WTC11 (cell line): ENCODE data around the gene LY6G5B. TPM values are rescaled to one million over a fixed set of nuclear protein-coding genes. Genes with fewer than 3 reads are reported as not detected.

Experiments
- ATAC-seq: fragments of 200-7000 bp; cut with Tn5 transposase; 2 replicates; pipeline ENCODE4 v1.10.0; 2021; ENCODE audit warnings: mild to moderate bottlenecking, moderate library complexity
- CTCF ChIA-PET: fragments of 300-600 bp; sonication (Branson Sonifier 250); formaldehyde crosslinking; loops from one replicate; lab custom pipeline; 2021; ENCODE audit warnings: antibody characterized with exemption; lab: Charles Lee
- POLR2A ChIA-PET: fragments of 350-600 bp; sonication (Branson Sonifier 250); formaldehyde crosslinking; loops from one replicate; lab custom pipeline; 2021; ENCODE audit warnings: antibody characterized with exemption; lab: Charles Lee
- DNase-seq: peaks from one replicate; pipeline ENCODE4 v3.0.0; 2021; ENCODE audit warnings: low spot score
- H3K27ac Mint-ChIP-seq: 2 replicates; pipeline ENCODE4 v1.8.0; 2021; ENCODE audit warnings: mixed read lengths
- H3K27me3 Mint-ChIP-seq: 2 replicates; pipeline ENCODE4 v1.8.0; 2021; ENCODE audit warnings: low read depth, mild to moderate bottlenecking, moderate library complexity, mixed read lengths
- H3K36me3 Mint-ChIP-seq: 2 replicates; pipeline ENCODE4 v1.8.0; 2021; ENCODE audit warnings: mixed read lengths
- H3K4me1 Mint-ChIP-seq: 2 replicates; pipeline ENCODE4 v1.8.0; 2022; ENCODE audit warnings: mixed read lengths
- H3K4me3 Mint-ChIP-seq: 2 replicates; pipeline ENCODE4 v1.8.0; 2021; ENCODE audit warnings: mild to moderate bottlenecking, moderate library complexity, mixed read lengths
- H3K9me3 Mint-ChIP-seq: 2 replicates; pipeline ENCODE4 v1.8.0; 2021; ENCODE audit warnings: mixed read lengths
- CBFB ChIP-seq: sonication (generic); formaldehyde crosslinking; IDR thresholded peaks from 2 replicates; pipeline ENCODE4 v1.8.1; 2022; ENCODE audit warnings: mild to moderate bottlenecking, low read depth, missing genetic modification reagents
- EMX1 ChIP-seq: fragments of 250-450 bp; sonication (Bioruptor Pico); IDR thresholded peaks from 2 replicates; pipeline ENCODE4 v1.8.0; 2021; ENCODE audit warnings: mild to moderate bottlenecking
- NFYB ChIP-seq: sonication (generic); formaldehyde crosslinking; conservative IDR thresholded peaks from 2 replicates; pipeline ENCODE4 v1.8.0; 2022; ENCODE audit warnings: low read depth, missing genetic modification reagents
- NR2C2 ChIP-seq: sonication (generic); formaldehyde crosslinking; IDR thresholded peaks from 2 replicates; pipeline ENCODE4 v1.8.0; 2022; ENCODE audit warnings: mild to moderate bottlenecking, missing genetic modification reagents
- ZNF219 ChIP-seq: sonication (generic); formaldehyde crosslinking; IDR thresholded peaks from 2 replicates; pipeline ENCODE4 v1.8.0; 2023; ENCODE audit warnings: missing genetic modification reagents, mild to moderate bottlenecking, borderline replicate concordance
- ZNF263 ChIP-seq: sonication (generic); formaldehyde crosslinking; IDR thresholded peaks from 2 replicates; pipeline ENCODE4 v1.8.1; 2022; ENCODE audit warnings: low read depth, mild to moderate bottlenecking, moderate library complexity, missing genetic modification reagents
- total RNA-seq: library from RNA; stranded (reverse); gene quantifications from 3 replicates; pipeline ENCODE4 v1.2.3, GENCODE V29; 2021
- TF ChIP-seq, protein P1 (sequence below): sonication (generic); formaldehyde crosslinking; conservative IDR thresholded peaks from 2 replicates; pipeline ENCODE4 v1.8.1; 2022; ENCODE audit warnings: mild to moderate bottlenecking, missing genetic modification reagents
- TF ChIP-seq, protein P2 (sequence below): sonication (generic); formaldehyde crosslinking; IDR thresholded peaks from 2 replicates; pipeline ENCODE4 v1.8.1; 2023; ENCODE audit warnings: mild to moderate bottlenecking, missing genetic modification reagents, borderline replicate concordance
- TF ChIP-seq, protein P3 (sequence below): fragments of 250-450 bp; sonication (Bioruptor Pico); conservative IDR thresholded peaks from 2 replicates; pipeline ENCODE4 v1.9.0; 2021; ENCODE audit warnings: mild to moderate bottlenecking
- TF ChIP-seq, protein P4 (sequence below): sonication (generic); formaldehyde crosslinking; IDR thresholded peaks from 2 replicates; pipeline ENCODE4 v1.8.0; 2022; ENCODE audit warnings: missing genetic modification reagents
- TF ChIP-seq, protein P5 (sequence below): sonication (generic); formaldehyde crosslinking; IDR thresholded peaks from 2 replicates; pipeline ENCODE4 v1.8.0; 2022; ENCODE audit warnings: mild to moderate bottlenecking, missing genetic modification reagents
- TF ChIP-seq, protein P6 (sequence below): sonication (generic); formaldehyde crosslinking; IDR thresholded peaks from 2 replicates; pipeline ENCODE4 v1.8.0; 2023; ENCODE audit warnings: missing genetic modification reagents
- TF ChIP-seq, protein P7 (sequence below): sonication (generic); formaldehyde crosslinking; IDR thresholded peaks from 2 replicates; pipeline ENCODE4 v1.8.0; 2023; ENCODE audit warnings: mild to moderate bottlenecking, missing genetic modification reagents
- TF ChIP-seq, protein P8 (sequence below): sonication (generic); formaldehyde crosslinking; IDR thresholded peaks from 2 replicates; pipeline ENCODE4 v1.8.1; 2023; ENCODE audit warnings: mild to moderate bottlenecking, missing genetic modification reagents, moderate library complexity

LY6G5B gene
- total RNA-seq, 1 experiment from 2014 or later: 15.7 TPM

DNA sequence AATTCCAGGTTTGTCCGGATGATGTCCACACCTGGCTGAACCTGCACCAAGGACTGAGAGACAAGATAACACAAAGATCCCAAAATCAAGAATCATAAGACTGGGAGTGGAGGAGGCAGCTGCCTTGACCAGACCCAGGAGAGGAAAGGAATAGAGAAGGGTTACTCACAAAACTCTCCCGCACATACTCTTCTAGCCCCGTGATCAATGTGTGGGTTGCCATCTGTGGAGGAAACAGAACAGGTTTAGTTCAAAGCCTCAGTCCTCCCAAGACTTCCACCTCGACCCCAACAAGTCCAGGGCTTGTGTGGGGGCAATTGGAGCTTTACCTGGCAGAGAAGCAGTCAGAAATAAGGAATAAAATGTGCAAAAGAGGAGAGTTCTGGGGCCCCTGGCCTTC, 28.4 kb upstream of the LY6G5B start (continued):
- TF ChIP-seq, protein P1, sequence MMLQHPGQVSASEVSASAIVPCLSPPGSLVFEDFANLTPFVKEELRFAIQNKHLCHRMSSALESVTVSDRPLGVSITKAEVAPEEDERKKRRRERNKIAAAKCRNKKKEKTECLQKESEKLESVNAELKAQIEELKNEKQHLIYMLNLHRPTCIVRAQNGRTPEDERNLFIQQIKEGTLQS (CRISPR knock-in tag): no peak
- TF ChIP-seq, protein P2, sequence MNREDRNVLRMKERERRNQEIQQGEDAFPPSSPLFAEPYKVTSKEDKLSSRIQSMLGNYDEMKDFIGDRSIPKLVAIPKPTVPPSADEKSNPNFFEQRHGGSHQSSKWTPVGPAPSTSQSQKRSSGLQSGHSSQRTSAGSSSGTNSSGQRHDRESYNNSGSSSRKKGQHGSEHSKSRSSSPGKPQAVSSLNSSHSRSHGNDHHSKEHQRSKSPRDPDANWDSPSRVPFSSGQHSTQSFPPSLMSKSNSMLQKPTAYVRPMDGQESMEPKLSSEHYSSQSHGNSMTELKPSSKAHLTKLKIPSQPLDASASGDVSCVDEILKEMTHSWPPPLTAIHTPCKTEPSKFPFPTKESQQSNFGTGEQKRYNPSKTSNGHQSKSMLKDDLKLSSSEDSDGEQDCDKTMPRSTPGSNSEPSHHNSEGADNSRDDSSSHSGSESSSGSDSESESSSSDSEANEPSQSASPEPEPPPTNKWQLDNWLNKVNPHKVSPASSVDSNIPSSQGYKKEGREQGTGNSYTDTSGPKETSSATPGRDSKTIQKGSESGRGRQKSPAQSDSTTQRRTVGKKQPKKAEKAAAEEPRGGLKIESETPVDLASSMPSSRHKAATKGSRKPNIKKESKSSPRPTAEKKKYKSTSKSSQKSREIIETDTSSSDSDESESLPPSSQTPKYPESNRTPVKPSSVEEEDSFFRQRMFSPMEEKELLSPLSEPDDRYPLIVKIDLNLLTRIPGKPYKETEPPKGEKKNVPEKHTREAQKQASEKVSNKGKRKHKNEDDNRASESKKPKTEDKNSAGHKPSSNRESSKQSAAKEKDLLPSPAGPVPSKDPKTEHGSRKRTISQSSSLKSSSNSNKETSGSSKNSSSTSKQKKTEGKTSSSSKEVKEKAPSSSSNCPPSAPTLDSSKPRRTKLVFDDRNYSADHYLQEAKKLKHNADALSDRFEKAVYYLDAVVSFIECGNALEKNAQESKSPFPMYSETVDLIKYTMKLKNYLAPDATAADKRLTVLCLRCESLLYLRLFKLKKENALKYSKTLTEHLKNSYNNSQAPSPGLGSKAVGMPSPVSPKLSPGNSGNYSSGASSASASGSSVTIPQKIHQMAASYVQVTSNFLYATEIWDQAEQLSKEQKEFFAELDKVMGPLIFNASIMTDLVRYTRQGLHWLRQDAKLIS (CRISPR knock-in tag): no peak
- TF ChIP-seq, protein P3, sequence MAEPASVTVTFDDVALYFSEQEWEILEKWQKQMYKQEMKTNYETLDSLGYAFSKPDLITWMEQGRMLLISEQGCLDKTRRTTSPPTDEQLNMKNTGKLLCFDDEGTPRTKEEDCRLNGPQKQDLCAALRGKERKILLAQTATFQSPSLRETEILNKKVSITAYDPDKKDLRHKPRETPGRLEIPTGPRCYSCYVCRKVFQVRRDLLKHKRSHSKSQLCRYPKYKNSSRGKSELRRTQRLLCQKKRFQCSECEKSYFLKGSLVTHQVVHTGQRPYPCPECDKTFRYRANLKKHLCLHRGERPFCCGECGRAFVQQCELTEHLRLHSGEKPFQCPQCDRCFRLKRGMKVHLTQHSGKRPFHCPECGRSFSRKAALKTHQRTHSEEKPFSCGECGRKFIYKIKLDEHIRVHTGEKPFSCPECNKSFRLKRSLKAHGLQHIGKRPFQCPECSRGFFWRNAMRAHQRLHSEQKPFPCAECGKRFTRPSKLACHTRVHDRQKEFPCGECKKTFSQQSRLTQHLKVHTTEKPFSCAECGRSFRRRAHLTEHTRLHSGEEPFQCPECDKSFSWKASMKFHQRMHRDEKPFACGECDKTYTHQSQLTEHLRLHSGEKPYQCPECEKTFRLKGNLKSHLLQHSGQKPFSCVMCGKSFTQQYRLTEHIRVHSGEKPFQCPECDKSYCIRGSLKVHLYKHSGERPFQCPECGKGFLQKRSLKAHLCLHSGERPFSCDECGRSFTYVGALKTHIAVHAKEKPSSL (CRISPR knock-in tag): no peak
- no peak for TF ChIP-seq CBFB (CRISPR knock-in tag)
- TF ChIP-seq, protein P4, sequence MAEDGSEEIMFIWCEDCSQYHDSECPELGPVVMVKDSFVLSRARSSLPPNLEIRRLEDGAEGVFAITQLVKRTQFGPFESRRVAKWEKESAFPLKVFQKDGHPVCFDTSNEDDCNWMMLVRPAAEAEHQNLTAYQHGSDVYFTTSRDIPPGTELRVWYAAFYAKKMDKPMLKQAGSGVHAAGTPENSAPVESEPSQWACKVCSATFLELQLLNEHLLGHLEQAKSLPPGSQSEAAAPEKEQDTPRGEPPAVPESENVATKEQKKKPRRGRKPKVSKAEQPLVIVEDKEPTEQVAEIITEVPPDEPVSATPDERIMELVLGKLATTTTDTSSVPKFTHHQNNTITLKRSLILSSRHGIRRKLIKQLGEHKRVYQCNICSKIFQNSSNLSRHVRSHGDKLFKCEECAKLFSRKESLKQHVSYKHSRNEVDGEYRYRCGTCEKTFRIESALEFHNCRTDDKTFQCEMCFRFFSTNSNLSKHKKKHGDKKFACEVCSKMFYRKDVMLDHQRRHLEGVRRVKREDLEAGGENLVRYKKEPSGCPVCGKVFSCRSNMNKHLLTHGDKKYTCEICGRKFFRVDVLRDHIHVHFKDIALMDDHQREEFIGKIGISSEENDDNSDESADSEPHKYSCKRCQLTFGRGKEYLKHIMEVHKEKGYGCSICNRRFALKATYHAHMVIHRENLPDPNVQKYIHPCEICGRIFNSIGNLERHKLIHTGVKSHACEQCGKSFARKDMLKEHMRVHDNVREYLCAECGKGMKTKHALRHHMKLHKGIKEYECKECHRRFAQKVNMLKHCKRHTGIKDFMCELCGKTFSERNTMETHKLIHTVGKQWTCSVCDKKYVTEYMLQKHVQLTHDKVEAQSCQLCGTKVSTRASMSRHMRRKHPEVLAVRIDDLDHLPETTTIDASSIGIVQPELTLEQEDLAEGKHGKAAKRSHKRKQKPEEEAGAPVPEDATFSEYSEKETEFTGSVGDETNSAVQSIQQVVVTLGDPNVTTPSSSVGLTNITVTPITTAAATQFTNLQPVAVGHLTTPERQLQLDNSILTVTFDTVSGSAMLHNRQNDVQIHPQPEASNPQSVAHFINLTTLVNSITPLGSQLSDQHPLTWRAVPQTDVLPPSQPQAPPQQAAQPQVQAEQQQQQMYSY (CRISPR knock-in tag): no peak
- TF ChIP-seq ZNF219: no peak
- TF ChIP-seq, protein P5, sequence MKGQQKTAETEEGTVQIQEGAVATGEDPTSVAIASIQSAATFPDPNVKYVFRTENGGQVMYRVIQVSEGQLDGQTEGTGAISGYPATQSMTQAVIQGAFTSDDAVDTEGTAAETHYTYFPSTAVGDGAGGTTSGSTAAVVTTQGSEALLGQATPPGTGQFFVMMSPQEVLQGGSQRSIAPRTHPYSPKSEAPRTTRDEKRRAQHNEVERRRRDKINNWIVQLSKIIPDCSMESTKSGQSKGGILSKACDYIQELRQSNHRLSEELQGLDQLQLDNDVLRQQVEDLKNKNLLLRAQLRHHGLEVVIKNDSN (CRISPR knock-in tag): no peak

DNA sequence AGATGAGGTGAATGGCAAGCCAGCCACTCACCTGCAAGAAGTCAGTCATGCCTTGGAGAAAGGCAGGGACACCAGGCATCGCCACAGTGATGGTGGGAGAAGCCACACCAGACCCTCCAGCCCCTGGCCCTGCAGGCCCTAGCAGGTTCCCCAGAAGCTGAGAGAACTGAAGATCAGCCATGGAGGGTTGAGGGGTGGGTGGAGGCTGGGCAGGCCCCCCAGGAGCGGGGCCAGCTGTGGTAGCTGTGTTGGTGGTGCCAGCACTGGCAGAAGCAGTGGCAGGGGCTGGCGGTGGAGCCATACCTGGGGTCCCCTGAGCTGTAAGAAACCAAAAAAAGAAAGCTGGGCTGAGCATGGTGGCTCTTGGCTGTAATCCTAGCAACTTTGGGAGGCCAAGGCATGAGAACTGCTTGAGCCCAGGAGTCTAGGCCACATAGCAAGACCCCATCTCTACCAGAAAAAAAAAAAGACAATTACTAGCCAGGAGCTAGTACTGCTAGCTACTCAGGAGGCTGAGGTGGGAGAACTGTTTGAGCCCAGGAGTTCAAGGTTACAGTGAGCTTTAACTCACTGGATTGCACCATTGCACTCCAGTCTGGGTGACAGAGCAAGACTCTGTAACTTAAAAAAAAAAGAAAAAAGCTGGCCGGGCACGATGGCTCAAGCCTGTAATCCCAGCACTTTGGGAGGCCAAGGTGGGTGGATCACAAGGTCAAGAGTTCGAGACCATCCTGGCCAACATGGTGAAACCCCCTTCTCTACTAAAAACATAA, 26.8 kb upstream of the LY6G5B start:
- Mint-ChIP-seq H3K27me3 (no peaks in the 10 kb centered on the region), H3K4me1 (no peaks in the 10 kb centered on the region), H3K4me3 (no peak overlapping the region), H3K36me3 (peaks cover 68% of the 10 kb centered on the region), H3K27ac (no peak overlapping the region), H3K9me3 (no peaks in the 10 kb centered on the region)
- DNase-seq: no peak
- no peak for ATAC-seq
- TF ChIP-seq NFYB (no peak), ZNF263 (CRISPR knock-in tag) (no peak), NR2C2 (CRISPR knock-in tag) (no peak), EMX1 (CRISPR knock-in tag) (no peak)
- TF ChIP-seq, protein P6, sequence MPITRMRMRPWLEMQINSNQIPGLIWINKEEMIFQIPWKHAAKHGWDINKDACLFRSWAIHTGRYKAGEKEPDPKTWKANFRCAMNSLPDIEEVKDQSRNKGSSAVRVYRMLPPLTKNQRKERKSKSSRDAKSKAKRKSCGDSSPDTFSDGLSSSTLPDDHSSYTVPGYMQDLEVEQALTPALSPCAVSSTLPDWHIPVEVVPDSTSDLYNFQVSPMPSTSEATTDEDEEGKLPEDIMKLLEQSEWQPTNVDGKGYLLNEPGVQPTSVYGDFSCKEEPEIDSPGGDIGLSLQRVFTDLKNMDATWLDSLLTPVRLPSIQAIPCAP (CRISPR knock-in tag): no peak
- TF ChIP-seq, protein P4 (CRISPR knock-in tag): no peak
- TF ChIP-seq, protein P7, sequence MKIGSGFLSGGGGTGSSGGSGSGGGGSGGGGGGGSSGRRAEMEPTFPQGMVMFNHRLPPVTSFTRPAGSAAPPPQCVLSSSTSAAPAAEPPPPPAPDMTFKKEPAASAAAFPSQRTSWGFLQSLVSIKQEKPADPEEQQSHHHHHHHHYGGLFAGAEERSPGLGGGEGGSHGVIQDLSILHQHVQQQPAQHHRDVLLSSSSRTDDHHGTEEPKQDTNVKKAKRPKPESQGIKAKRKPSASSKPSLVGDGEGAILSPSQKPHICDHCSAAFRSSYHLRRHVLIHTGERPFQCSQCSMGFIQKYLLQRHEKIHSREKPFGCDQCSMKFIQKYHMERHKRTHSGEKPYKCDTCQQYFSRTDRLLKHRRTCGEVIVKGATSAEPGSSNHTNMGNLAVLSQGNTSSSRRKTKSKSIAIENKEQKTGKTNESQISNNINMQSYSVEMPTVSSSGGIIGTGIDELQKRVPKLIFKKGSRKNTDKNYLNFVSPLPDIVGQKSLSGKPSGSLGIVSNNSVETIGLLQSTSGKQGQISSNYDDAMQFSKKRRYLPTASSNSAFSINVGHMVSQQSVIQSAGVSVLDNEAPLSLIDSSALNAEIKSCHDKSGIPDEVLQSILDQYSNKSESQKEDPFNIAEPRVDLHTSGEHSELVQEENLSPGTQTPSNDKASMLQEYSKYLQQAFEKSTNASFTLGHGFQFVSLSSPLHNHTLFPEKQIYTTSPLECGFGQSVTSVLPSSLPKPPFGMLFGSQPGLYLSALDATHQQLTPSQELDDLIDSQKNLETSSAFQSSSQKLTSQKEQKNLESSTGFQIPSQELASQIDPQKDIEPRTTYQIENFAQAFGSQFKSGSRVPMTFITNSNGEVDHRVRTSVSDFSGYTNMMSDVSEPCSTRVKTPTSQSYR: no peak
- TF ChIP-seq, protein P8, sequence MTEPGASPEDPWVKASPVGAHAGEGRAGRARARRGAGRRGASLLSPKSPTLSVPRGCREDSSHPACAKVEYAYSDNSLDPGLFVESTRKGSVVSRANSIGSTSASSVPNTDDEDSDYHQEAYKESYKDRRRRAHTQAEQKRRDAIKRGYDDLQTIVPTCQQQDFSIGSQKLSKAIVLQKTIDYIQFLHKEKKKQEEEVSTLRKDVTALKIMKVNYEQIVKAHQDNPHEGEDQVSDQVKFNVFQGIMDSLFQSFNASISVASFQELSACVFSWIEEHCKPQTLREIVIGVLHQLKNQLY: no peak
- ChIA-PET CTCF (interaction anchor here (1.8 kb wide), 1 partner anchor 9 kb away, joined by 4 read pairs; the partner anchor contains the start of gene BAG6), POLR2A (interaction anchor here (0.6 to 1.4 kb wide), 2 partner anchors 22 to 149 kb away, joined by 3 read pairs; partner anchors contain the start of gene GPANK1)
